Heart left ventricle (tissue), 13 donors: ENCODE data around the gene POC1A.

Experiments used
- POLR2A ChIP-seq, 2 donors: fragments of 450-650 bp; IDR thresholded peaks; one replicate each; pipeline ENCODE4 v1.6.1; 2017; ENCODE audit warnings: antibody characterized with exemption in 2 of 2, mild to moderate bottlenecking in 2 of 2, moderate library complexity in 2 of 2
- TF ChIP-seq, protein P1 (sequence below), 12 donors: fragments of 200-600 bp; sonication (generic) in 4 of 12; IDR thresholded peaks; one replicate each; pipeline versions ENCODE4 v1.5.0 to v1.8.0; 2018 to 2022; ENCODE audit warnings: antibody characterized with exemption in 12 of 12, mild to moderate bottlenecking in 5 of 12
- donor health status: ischemic (EF 13 %, LVEDD 7.1; RV severe dilation, severe dysfunction).
- donor health status: DM: no; HTN: yes; CAD: no.
- donor health status: DM: no; HTN: no; CAD: no.
- donor health status: ischemic (EF 25% LVEDD 6.9; RV normal size, moderate dysfunction).
- donor health status: ischemic (EF 25% LVEDD 5.7; RV mildly dilated, moderate dysfunction).
- donor health status: ischemic (EF 35%, LVEDD 5.7; RV mildly dilated, moderate dysfunction).
- donor health status: nonischemic (EF 11% LVEDD 7.7; RV severe dilation, severe dysfunction).
- donor health status: DM: yes; HTN: yes; CAD: no.
- donor health status: PGD.
- donor health status: ischemic (EF 29% LVEDD 5.4; RV normal size, mild dysfunction).
- donor health status: nonischemic (EF 23%, LVEDD 6.1; RV moderate dilation, normal function).

DNA sequence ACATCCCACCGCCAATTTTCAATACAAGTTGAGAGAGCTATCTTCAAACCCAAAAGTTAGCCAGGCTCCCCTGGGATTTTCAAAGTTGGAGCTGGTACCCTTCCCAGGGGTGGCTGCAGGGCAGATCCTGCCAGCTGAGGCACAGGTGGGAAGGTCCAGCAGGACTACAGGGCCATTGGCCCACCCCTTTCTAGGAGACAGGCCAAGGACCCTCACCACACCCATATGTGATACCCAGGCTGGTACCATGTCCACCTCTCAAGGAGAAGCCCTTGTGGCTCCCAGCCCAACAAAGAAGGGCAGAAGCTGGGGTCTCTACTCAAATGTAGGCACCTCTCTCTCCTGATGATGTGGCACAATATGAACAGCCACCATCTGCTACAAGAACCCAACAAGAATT is 8.0 kb downstream of the POC1A start:
- TF ChIP-seq, protein P1, sequence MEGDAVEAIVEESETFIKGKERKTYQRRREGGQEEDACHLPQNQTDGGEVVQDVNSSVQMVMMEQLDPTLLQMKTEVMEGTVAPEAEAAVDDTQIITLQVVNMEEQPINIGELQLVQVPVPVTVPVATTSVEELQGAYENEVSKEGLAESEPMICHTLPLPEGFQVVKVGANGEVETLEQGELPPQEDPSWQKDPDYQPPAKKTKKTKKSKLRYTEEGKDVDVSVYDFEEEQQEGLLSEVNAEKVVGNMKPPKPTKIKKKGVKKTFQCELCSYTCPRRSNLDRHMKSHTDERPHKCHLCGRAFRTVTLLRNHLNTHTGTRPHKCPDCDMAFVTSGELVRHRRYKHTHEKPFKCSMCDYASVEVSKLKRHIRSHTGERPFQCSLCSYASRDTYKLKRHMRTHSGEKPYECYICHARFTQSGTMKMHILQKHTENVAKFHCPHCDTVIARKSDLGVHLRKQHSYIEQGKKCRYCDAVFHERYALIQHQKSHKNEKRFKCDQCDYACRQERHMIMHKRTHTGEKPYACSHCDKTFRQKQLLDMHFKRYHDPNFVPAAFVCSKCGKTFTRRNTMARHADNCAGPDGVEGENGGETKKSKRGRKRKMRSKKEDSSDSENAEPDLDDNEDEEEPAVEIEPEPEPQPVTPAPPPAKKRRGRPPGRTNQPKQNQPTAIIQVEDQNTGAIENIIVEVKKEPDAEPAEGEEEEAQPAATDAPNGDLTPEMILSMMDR (IDR thresholded peaks at IDR 0.05): no peak
- TF ChIP-seq POLR2A (IDR thresholded peaks at IDR 0.05): no peak
